DMS114 treated with DMSO at 0.1 percent for 48 hours (cell line): Measurements from ENCODE around the gene VWA3A.
"Not testable (repeated sequence)": the region's sequence is repeated elsewhere in the genome, so short reads cannot be mapped to it uniquely, and the experiment has no call there.

ENCODE experiments used
- DNase-seq: peaks from one replicate; lab custom pipeline; 2025; ENCODE audit not compliant: unreplicated experiment; lab: John Stamatoyannopoulos, UW

The VWA3A gene

DNA sequence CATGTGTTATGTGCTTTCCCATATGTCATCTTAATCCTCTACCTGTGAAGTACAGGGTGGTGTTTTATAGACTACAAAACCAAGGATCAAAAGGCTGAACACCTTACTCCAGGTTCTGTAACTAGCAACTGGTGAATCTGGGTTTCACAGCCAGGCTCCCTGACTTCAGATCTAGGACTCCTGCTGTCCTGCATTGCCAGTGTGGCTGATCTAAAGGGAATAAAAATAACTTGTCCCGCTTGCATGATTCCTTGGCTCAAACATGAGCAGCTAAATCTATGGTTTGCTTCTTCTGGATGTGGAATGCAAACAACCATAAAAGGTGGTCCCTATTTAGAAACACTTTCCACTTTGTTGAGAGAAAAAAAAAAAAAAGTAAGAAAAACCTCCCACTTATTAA, 3.7 kb upstream of the VWA3A start:
- no peak for DNase-seq

DNA sequence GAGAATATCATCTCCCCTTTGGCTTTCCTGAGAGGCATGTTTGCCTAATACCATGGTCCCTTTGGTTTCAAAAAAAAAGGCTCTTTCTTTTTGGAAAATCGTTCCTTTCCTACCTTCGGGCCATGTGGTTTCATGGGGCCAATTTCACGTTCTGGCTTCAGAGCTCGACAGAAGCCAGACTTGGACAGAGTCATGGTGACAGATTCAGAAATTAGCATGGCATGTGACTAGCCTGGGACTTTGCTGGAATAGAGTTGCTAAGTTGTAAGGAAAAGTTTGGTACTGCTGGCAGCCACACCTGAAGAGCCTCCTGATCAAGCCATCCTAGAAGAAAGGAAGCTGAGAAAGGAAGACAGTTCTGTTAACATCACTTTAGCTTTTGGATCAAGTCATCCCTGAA, 2.4 kb upstream of the VWA3A start:
- DNase-seq, result no peak

DNA sequence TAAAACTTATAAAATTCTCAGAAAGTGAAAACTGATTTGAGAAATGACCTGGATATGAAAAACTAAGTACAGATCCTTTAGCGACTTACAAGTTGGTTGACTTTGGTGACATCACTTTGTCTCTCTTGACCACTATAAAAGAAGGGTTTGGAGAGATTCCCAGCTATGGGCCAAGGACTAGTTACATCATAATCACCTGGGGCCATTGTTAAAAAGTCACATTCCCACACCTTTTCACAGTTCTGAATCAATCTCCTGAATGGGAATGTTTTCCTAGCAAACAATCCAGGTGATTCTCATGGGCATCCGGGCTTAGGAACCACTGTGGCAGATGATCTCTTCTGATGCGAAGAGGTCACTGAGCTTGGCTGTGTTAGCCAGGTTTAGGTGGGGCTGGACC, 620 bp upstream of the VWA3A start:
- no peak for DNase-seq

- DNase-seq, result no peak
Measured at GRCh38 chr16:22093331-22093730, 990 bp downstream of the VWA3A start.

- DNase-seq, result no peak
Measured at GRCh38 chr16:22093996-22094395, 1.7 kb downstream of the VWA3A start.

GRCh38 chr16:22098405-22099255, 6.3 kb downstream of the VWA3A start:
- peak; percentile 54 for DNase-seq

- no peak for DNase-seq
Measured at GRCh38 chr16:22099256-22099975, 7.1 kb downstream of the VWA3A start.

- DNase-seq, result no peak
Measured at GRCh38 chr16:22103441-22103840, 11.1 kb downstream of the VWA3A start.

- no peak for DNase-seq
Measured at GRCh38 chr16:22109258-22109898, 17.0 kb downstream of the VWA3A start.

DNA sequence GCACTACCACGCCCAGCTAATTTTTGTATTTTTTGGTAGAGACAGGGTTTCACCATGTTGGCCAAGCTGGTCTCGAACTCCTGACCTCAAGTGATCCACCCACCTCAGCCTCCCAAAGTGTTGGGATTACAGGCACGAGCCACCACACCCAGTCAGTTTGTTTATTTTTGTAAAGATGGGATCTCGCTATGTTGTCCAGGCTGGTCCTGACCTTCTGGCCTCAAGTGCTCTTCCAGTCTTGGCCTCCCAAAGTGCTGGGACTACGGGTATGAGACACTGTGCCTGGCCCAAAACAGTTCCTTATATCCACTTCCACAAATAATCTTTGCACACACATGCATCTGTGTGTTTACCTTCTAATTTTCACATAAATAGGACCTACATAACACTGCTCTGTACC, 19.3 kb downstream of the VWA3A start:
- not testable (repeated sequence) for DNase-seq

- no peak for DNase-seq
Measured at GRCh38 chr16:22116095-22116700, 23.9 kb downstream of the VWA3A start.

- DNase-seq, result no peak
Measured at GRCh38 chr16:22117609-22118008, 25.3 kb downstream of the VWA3A start.

DNA sequence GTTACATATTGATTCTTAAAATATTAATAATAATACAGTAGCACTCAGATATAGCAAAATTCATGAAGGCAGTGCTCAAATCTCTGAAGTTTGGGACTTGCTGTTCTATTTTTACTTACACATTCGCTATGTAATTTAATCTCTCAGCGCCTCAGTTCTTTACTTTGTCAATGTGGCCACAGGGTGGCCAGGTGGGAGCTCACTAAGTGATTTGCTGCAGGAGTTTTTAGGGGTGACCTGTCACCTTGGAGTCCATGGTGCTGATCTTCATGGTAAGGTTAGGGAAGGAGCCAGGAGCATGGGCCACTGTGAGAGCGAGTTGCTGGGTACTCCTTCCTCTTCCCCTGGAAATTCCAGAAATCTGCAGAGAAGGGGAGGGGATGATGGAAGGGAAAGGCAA, 28.1 kb downstream of the VWA3A start:
- no peak for DNase-seq

GRCh38 chr16:22122239-22122638, 29.9 kb downstream of the VWA3A start:
- DNase-seq, result no peak

DNA sequence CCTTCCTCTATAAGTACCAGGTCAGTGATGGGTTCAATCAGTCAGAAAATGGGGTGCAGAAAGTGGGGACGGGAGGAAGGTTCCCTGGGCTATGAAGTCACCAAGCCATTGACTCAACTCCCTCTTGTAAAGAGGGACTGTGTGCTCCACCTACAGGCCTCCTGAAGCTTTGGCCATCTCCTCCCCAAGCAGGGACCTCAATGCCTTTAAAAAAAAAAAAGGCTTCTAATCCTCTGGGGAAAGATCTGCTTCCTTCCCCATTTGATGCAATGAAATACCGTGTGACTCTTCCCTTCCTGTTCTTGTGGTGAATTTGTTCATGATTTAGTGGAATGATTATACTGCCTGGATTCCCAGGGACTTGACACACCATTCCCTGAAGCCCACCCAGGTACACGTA, 30.8 kb downstream of the VWA3A start:
- no peak for DNase-seq

DNA sequence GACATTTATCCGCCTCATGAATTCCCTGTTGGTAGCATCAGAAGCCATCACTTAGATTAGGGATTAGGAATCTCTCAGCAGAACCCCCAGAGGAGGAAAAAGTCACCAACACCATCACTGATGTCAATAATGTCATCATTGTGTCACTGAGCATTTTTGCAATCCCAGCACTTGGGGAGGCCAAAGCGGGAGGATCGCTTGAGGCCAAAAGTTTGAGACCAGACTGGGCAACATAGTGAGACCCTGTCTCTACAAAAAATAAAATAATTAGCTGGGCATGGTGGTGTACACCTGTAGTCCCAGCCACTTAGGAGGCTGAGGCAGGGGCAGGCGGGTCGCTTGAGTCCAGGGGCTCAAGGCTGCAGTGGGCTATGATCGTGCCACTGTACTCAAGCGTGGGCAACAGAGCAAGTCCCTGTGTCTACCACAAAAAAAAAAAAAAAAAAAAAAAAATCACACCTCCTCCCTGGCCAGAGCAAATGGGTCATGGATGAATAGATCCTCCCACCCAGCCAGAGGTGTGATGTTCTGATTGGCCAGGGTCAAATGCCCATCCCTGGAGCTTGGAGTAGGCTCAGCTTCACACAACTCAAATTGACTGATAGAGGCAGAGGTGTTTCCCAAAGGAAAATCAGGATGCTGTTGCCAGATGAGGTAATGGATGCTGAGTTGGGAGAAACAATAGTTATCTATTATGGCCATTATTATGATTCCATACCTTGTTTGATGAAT, 31.6 kb downstream of the VWA3A start:
- no peak for DNase-seq

DNA sequence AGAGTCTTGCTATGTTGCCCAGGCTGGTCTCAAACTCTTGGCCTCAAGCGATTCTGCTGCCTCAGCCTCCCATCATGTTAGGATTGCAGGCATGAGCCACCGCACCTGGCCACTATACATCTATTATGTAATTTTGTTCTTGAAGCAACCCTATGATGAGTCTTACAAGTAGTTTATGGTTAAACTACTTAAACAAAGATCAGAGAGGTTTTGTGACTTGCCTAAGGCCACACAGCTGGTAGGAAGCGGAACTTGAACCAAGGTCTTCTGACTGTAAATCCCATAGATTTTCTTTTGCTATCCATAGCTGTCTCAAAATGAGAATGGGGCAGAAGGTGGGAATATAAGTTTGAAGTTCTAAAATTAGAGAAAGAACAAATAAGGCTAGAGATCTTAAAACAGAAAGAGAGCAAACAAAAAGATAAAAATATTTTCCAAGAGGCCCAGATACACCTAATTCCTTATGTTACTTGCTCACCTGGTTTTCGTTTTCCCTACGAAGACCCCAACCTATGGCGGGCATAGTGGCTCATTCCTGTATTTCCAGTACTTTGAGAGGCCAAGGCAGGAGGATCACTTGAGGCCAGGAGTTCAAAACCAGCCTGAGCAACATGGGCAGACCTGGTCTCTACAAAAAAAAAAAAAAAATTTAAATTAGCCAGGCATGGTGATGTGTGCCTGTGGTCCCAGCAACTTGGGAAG, 32.4 kb downstream of the VWA3A start:
- no peak for DNase-seq

DNA sequence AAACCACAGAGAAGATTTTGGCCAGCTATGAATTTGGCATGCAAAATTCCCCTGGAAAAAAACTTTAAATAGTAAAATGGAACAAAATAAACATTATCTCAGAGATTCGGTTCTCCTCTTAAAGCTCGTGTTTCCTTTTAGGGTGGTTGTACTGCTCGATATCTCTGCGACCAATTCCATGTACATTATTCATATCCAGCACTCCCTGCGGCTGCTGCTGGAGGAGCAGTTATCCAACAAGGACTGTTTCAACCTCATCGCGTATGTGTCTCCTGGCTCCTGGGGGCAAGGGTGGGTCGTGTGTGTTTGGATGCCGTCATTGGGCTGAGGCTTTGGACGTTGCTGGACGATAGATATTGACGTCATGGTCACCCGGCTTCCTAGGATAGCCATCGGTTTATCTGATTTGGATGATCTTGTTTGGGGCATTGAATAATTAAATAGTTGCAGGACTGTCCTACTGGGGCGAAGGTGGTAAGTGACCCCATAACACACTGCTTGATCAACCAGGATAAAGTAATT, 33.8 kb downstream of the VWA3A start:
- DNase-seq, result no peak

DNA sequence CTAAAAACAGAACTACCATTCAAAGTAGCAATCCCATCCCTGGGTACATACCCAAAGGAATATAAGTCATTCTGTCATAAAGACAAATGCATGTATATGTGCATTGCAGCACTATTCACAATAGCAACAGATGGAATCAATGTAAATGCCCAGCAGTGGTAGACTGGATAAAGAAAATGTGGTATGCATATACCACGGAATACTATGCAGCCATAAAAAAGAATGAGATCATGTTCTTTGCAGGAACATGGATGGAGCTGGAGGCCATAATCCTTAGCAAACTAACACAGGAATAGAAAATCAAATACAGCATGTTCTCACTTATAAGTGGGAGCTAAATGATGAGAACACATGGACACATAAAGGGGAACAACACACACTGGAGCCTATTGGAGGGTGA, 36.2 kb downstream of the VWA3A start:
- not testable (repeated sequence) for DNase-seq

DNA sequence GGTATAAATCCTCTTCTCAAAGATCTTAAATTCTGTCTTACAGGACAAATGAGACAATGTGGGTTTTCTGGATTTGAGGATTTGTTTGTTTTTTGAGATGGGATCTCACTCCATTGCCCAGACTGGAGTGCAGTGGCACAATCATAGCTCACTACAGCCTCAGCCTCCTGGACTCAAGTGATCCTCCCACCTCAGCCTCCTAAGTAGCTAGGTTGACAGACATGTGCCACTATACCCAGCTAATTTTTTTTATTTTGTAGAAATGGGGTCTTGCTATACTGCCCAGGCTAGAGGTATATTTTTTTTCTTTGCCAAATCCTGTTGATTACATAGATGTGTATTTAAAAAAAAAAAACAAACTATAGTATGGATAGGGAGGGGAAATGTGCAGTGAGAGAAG, 38.2 kb downstream of the VWA3A start:
- no peak for DNase-seq
